ENCODE data around the gene HOXA5. TPM values are rescaled to one million over a fixed set of nuclear protein-coding genes. Genes with fewer than 3 reads are reported as not detected.

HOXA5 gene
- total RNA-seq, 2 donors from 2014 or later: 0.14 TPM; not detected in 1

DNA sequence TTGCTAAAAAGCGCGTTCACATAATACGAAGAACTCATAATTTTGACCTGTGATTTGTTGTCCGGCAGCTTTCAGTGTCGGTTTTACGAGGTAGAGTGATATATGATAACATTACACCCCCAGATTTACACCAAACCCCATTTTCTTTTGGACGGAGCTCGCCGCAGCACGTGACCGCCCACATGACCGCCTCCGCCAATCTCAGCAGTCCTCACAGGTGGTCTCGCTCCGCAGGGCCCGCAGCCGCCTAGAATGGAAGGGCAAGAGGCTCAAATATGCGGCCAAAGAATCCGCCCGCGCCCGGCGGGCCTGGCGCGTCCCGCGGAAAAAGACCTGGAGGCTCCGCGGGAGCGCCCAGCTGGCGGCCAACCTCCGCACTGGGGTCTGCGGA is 13.0 kb upstream of the HOXA5 start, which contains the start of gene HOXA7:
TSS of gene HOXA7 (minus strand) at position 168 of the 391 bp plus-strand sequence. CDS start at position 38, 130 bp downstream.
- Mint-ChIP-seq H3K4me1 (ENCODE audit: low read depth) (peaks cover 59% of the 10 kb centered on the region), H3K36me3 (ENCODE audit: insufficient read depth in 2 of 2) (peaks cover 1 to 2% of the 10 kb centered on the region in 2 donors), H3K27ac (peak within 1 kb of the TSS; percentile 32), H3K27me3 (ENCODE audit: low read depth) (peaks cover 88% of the 10 kb centered on the region), H3K9me3 (no peaks in the 10 kb centered on the region), H3K4me3 (peak within 1 kb of the TSS; percentile 76 to 86)
- DNase-seq (no peak), ATAC-seq (replicated peaks in 1 of 2) (no peak)

DNA sequence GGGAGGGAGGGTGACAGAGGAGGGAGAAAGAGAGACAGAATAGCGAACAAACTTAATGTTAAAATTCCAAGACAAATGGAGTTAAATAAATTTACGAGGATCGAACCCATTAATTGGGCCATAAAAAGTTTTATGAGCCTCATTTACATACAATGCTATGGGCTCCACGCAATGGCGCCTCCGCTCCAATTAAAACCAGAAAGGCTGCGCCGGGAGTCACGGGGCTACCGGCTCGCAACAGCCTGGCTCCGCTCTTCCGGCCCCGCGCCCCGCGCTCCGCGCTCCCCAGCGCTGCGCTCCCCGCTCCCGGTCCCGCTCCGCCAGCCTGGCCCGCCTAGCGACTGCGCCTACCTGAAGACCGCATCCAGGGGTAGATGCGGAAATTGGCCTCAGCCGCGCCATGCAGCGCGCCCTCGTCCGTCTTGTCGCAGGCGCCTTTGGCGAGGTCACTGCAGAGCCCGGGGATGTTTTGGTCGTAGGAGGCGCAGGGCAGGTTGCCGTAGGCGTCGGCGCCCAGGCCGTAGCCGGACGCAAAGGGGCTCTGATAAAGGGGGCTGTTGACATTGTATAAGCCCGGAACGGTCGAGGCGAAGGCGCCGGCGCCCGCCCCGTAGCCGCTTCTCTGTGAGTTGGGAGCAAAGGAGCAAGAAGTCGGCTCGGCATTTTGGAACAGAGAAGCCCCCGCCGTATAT is 12.5 kb upstream of the HOXA5 start:
- ATAC-seq (replicated peaks in 1 of 2) (no peak), DNase-seq (no peak)

DNA sequence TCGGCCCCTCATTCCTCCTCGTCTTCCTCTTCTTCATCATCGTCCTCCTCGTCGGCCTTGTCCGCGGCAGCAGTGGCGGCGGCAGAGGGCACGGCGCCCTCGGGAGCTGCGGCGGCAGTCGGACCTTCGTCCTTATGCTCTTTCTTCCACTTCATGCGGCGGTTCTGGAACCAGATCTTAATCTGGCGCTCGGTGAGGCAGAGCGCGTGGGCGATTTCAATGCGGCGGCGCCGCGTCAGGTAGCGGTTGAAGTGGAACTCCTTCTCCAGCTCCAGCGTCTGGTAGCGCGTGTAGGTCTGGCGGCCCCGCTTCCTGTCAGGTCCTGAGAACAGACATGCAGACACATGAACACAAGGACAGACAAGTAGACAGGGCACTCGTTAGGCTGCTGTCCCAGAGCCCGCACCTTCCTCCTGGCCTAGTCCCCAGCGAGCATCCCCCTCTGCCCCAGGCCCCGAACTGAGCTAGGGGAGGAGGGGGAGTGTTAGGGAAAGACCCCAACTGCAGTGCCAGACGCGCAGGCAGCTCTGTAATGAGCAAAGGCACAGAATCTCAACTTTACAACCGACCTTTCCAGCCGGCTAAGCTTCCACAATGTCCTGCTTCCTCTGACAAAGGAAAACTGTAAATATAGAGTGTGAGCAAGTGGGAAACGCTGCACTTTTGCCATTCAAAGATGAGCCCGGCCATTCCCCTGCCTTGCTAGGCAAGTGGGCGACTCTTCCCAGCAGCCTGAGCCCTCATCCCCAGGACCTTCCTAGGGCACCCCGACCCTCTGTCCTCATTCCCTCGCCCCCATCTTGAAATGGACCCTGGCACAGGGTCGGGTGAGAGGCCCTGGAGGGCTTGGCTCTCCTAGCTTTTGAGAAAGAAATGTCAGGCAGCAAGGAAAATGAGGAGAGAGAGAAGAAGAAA is 11.7 kb upstream of the HOXA5 start:
- Mint-ChIP-seq H3K4me3 (peak overlapping the region; percentile 76 to 86), H3K36me3 (ENCODE audit: insufficient read depth in 2 of 2) (peaks cover 1 to 2% of the 10 kb centered on the region in 2 donors), H3K9me3 (no peaks in the 10 kb centered on the region), H3K27ac (peak overlapping the region; percentile 67), H3K4me1 (ENCODE audit: low read depth) (peaks cover 67% of the 10 kb centered on the region), H3K27me3 (ENCODE audit: low read depth) (peaks cover 94% of the 10 kb centered on the region)
- no peak for ATAC-seq (replicated peaks in 1 of 2)
- peak; percentile 52 to 64 for DNase-seq

More for the DNA sequence above, 12.5 kb upstream of the HOXA5 start:
- peak overlapping the region; percentile 29 for H3K27ac Mint-ChIP-seq
- H3K27me3 Mint-ChIP-seq (ENCODE audit: low read depth): peaks cover 94% of the 10 kb centered on the region
- peaks cover 1 to 2% of the 10 kb centered on the region in 2 donors for H3K36me3 Mint-ChIP-seq (ENCODE audit: insufficient read depth in 2 of 2)
- H3K4me3 Mint-ChIP-seq: peak overlapping the region; percentile 76 to 86
- no peaks in the 10 kb centered on the region for H3K9me3 Mint-ChIP-seq
- peaks cover 61% of the 10 kb centered on the region for H3K4me1 Mint-ChIP-seq (ENCODE audit: low read depth)

DNA sequence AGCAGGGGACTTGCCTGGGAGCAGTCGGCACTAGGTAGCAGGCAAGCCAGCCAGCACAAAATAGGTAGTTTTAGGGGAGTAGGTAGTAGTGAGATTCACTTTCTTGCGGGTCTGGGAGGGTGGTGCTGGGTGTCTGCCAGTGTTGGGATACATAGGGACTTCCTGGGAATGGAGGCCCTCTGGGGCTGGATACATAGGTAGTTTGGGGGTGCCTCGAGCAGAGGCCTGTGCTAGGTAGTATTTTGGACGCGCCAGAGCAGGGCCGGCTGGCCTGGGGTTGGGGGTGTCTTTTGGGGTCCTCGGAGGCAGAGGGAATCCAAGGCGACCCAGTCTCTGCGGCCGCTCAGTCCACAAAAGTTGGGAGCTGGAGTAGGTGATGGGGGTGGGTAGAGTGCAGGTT is 10.9 kb upstream of the HOXA5 start:
- DNase-seq (no peak), ATAC-seq (replicated peaks in 1 of 2) (no peak)
- H3K27ac Mint-ChIP-seq: peak overlapping the region; percentile 67
- H3K27me3 Mint-ChIP-seq (ENCODE audit: low read depth): peaks cover 94% of the 10 kb centered on the region
- H3K4me1 Mint-ChIP-seq (ENCODE audit: low read depth): peaks cover 61% of the 10 kb centered on the region
- H3K4me3 Mint-ChIP-seq: peak overlapping the region; percentile 76 to 86
- peaks cover 1 to 2% of the 10 kb centered on the region in 2 donors for H3K36me3 Mint-ChIP-seq (ENCODE audit: insufficient read depth in 2 of 2)
- H3K9me3 Mint-ChIP-seq: no peaks in the 10 kb centered on the region

DNA sequence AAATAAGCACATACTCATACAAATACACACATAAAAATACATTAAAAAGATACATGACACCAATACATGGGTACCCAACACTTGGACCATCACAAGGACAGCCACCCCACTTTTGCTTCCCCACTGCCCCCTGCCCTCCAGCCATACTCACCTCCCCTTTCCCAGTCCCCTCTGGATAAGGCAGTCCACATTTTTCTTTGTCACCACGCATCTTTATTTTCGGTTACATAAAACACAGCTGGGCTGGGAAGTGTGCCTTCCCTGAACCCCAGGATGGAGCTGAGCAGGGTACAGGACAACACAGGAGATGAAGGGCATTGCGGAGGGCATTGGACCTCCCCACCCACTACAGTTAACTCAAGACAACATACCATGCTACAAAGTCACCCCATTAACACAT is 10.0 kb upstream of the HOXA5 start:
- H3K9me3 Mint-ChIP-seq: no peaks in the 10 kb centered on the region
- peaks cover 56% of the 10 kb centered on the region for H3K4me1 Mint-ChIP-seq (ENCODE audit: low read depth)
- H3K27me3 Mint-ChIP-seq (ENCODE audit: low read depth): peaks cover 94% of the 10 kb centered on the region
- peak overlapping the region in 1 of 2 donors; percentile 41 for H3K4me3 Mint-ChIP-seq
- DNase-seq (no peak), ATAC-seq (replicated peaks in 1 of 2) (no peak)
- H3K27ac Mint-ChIP-seq: no peak overlapping the region
- peaks cover 1 to 2% of the 10 kb centered on the region in 2 donors for H3K36me3 Mint-ChIP-seq (ENCODE audit: insufficient read depth in 2 of 2)

DNA sequence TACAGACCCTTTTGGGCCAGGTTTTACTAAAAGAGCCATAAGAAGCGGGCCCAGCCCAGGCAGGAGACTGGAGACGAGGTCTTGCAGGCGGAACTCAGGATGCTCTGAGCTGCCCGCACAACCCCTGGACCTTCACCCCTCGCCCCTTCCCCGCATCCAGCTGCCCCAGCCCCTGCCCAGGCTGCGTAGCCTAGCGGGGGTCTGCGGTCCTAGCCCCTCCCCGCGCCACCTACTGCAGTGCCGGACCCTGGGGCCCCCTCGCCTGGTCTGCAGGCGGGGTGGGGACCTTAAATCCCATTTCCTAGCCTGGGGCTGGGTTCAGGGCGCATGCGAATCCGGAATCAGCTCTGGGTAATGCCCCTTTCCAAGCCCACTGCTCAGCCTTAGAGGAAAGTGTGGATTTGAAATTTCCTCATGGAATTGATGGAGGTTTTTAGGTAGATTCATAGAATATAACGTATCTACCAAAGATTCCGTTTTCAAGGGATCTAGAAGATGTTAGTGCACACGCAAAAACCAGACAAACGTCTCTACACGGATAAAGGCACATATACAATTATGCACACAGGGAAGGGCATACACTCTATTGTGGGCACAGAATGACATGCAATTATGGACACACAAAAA is 9.4 kb upstream of the HOXA5 start:
- Mint-ChIP-seq H3K9me3 (no peaks in the 10 kb centered on the region), H3K27me3 (ENCODE audit: low read depth) (peaks cover 94% of the 10 kb centered on the region), H3K27ac (no peak overlapping the region), H3K36me3 (ENCODE audit: insufficient read depth in 2 of 2) (peaks cover 1 to 2% of the 10 kb centered on the region in 2 donors), H3K4me1 (ENCODE audit: low read depth) (peaks cover 56% of the 10 kb centered on the region), H3K4me3 (peak overlapping the region in 1 of 2 donors; percentile 85)
- ATAC-seq (replicated peaks in 1 of 2) (no peak), DNase-seq (no peak)

DNA sequence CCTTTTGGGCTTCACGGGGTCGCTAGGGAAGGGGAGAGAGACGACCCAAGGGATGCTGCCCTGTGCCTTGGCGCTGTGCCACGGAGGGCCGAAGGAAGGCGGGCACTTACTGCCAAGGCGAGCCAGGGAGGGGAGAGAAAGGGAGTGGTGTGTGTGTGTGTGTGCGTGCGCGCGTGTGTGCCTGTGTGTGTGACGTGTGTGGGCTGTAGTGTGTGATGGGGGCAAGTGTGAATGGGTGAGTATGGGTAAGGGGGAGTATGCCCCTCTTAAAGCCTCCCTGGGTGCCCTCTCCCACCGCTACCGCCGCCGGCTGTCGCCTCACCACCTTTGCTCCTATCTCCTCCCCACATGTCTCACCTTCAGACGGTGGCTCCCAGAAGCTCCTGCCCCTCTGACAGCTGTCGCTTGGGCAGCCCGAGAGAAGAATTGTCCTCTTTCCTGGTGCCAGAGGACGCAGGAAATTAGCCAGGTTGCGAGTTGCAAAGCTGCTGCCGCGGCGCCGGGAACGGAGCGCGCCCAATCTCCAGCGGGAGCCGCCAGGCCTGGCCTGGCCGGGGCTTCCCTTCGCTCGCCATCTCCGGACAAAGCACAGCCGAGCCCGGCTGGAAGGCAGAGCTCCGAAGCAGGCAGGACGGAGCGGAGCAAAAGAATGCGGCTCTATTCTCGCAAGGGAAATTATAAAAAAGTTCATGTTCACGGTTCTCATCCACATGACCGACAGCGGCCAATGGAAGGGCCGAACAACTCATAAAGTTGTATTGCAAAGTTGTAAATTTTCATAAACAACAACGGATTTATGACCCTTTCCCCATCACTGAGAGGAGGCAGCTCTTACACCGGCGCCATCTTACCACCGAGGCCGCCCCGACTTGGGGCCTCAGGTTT is 8.7 kb upstream of the HOXA5 start, which contains the start of gene HOXA3:
TSS of gene HOXA3 (minus strand) at position 653 of the 885 bp plus-strand sequence. CDS start 41,943 bp downstream, outside the sequence.
- ATAC-seq (replicated peaks in 1 of 2) (no peak), DNase-seq (no peak)
- H3K9me3 Mint-ChIP-seq: no peaks in the 10 kb centered on the region
- H3K27me3 Mint-ChIP-seq (ENCODE audit: low read depth): peaks cover 91% of the 10 kb centered on the region
- H3K27ac Mint-ChIP-seq: no peak within 1 kb of the TSS
- peaks cover 1 to 2% of the 10 kb centered on the region in 2 donors for H3K36me3 Mint-ChIP-seq (ENCODE audit: insufficient read depth in 2 of 2)
- H3K4me1 Mint-ChIP-seq (ENCODE audit: low read depth): peaks cover 54% of the 10 kb centered on the region
- peak within 1 kb of the TSS; percentile 85 to 89 for H3K4me3 Mint-ChIP-seq

DNA sequence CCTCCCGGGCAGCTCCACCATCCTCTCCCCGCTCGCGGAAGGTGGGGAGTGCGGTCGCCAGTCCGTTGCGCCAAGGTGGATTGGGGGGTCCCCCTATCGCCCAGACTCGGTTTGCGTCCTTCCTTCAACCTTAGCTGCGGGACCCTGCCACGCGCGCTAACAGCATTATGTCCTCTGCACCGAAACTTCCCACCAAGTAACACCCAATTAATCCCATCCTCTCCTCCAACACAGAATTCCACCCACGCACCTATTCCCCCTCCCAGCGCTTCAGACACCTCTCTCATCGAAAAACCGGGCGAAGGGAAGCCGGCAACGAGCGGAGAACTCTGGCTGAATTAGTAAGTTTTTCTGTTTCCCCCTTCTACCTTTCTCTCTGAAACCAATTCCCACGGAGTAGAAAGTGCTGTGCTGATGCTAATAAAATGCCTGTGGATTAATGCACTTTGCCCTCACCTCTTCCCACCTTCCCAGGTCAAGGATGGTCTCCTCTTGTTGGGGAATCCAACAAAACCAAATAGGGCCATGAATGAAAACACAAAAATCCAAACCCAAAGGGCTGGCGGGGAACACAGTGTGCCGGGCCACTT is 8.0 kb upstream of the HOXA5 start:
- Mint-ChIP-seq H3K4me3 (peak overlapping the region; percentile 85 to 89), H3K9me3 (no peaks in the 10 kb centered on the region), H3K4me1 (ENCODE audit: low read depth) (peaks cover 53% of the 10 kb centered on the region), H3K36me3 (ENCODE audit: insufficient read depth in 2 of 2) (peaks cover 1 to 2% of the 10 kb centered on the region in 2 donors), H3K27ac (no peak overlapping the region), H3K27me3 (ENCODE audit: low read depth) (peaks cover 91% of the 10 kb centered on the region)
- DNase-seq (peak in 1 of 2 donors; percentile 25), ATAC-seq (replicated peaks in 1 of 2) (no peak)

DNA sequence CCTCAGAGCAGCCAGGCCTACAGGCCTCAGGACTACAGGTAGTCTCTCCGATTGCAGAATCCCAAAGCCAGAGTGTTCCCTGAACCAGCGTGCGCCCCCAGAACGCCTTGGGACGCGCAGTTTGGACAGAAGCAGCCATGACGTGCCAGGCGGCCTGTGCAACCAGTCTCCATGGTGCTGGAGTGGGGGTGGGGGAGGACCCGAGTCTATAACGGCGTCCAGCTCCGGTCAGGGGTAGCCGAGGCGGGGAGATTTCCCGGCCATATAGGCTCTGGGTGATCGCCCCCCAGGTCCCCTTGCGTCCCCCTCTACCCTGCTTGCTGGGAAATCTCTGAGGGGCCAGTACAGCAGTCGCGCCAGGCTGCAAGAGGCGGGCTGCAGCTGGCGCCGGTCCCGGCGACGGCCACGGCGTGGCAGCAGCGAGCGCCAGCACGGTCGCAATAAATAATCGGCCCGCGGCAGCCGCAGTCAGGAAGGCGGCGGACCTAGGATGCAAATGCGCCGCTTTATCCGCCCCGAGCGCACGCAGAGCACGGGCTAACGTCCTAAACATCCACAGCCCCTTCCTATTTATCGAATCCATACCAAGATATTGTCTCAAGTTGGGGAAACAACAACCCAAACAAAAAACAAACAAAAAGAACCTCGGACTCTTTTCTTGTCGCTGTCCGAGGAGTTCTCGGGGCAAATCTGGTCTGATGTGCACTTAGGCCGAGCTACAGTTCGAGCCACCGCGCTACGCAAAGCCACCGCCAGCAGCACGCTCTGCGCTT is 7.3 kb upstream of the HOXA5 start:
- H3K9me3 Mint-ChIP-seq: no peaks in the 10 kb centered on the region
- H3K27ac Mint-ChIP-seq: no peak overlapping the region
- peak; percentile 83 to 87 for ATAC-seq (replicated peaks in 1 of 2)
- peaks cover 49% of the 10 kb centered on the region for H3K4me1 Mint-ChIP-seq (ENCODE audit: low read depth)
- peaks cover 91% of the 10 kb centered on the region for H3K27me3 Mint-ChIP-seq (ENCODE audit: low read depth)
- H3K4me3 Mint-ChIP-seq: peak overlapping the region; percentile 85 to 89
- H3K36me3 Mint-ChIP-seq (ENCODE audit: insufficient read depth in 2 of 2): peaks cover 1 to 2% of the 10 kb centered on the region in 2 donors
- peak; percentile 76 to 78 for DNase-seq

DNA sequence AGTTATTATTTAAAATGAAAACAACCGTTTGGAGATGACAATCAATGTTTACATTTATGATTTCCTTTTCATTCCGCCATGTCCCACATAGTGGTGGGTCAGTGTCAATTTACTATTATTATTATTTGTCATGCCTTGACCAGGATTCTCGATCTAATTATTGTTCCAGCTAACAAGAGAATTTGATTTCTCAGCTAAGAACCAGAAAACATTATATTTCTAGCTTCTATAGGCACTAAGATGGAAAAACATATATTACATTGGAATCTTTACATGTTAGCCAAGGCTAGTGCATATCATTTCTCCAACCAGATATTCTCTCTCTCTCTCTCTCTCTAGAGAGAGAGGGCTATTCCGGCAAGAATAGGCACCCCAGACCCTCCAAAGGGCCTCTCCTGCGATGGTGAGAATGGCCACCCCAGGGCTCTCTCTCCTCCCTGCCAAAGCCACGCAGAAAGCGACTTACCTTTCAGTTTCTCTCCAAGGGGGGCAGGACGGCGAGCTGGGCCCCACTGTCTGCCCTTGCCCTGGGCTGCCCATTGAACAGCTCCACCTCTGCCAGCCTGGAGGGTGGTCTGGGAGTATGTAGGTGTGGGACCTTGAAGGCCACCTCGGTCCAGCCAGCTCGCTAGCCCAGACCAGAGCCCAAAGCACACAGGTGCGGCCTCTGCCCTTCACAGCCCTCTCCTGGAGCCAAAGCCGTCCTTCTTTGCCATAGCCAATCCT is 6.5 kb upstream of the HOXA5 start:
- Mint-ChIP-seq H3K4me3 (peak overlapping the region; percentile 85 to 89), H3K36me3 (ENCODE audit: insufficient read depth in 2 of 2) (peaks cover 0 to 1% of the 10 kb centered on the region in 2 donors), H3K27me3 (ENCODE audit: low read depth) (peaks cover 91% of the 10 kb centered on the region), H3K27ac (no peak overlapping the region), H3K4me1 (ENCODE audit: low read depth) (peaks cover 41% of the 10 kb centered on the region), H3K9me3 (no peaks in the 10 kb centered on the region)
- ATAC-seq (replicated peaks in 1 of 2) (peak; percentile 18 to 30), DNase-seq (no peak)

All from activated T-cell treated with anti-CD3 and anti-CD28 coated beads, Interleukin-2, amount 50 U/mL, for 72 hours (primary cell).